ENCODE data around the gene LTBP4. TPM values are rescaled to one million over a fixed set of nuclear protein-coding genes. Genes with fewer than 3 reads are reported as not detected.

The LTBP4 gene
- total RNA-seq, 1 donor from 2014 or later = 93.6 TPM

- TF ChIP-seq, protein P1, sequence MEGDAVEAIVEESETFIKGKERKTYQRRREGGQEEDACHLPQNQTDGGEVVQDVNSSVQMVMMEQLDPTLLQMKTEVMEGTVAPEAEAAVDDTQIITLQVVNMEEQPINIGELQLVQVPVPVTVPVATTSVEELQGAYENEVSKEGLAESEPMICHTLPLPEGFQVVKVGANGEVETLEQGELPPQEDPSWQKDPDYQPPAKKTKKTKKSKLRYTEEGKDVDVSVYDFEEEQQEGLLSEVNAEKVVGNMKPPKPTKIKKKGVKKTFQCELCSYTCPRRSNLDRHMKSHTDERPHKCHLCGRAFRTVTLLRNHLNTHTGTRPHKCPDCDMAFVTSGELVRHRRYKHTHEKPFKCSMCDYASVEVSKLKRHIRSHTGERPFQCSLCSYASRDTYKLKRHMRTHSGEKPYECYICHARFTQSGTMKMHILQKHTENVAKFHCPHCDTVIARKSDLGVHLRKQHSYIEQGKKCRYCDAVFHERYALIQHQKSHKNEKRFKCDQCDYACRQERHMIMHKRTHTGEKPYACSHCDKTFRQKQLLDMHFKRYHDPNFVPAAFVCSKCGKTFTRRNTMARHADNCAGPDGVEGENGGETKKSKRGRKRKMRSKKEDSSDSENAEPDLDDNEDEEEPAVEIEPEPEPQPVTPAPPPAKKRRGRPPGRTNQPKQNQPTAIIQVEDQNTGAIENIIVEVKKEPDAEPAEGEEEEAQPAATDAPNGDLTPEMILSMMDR (IDR thresholded peaks at IDR 0.05) = peak; percentile 35
- Mint-ChIP-seq H3K4me1 (ENCODE audit: unreplicated experiment) (peaks cover 56% of the 10 kb centered on the region), H3K4me3 (ENCODE audit: unreplicated experiment) (peak overlapping the region; percentile 77), H3K27ac (ENCODE audit: unreplicated experiment) (peak overlapping the region; percentile 61), H3K27me3 (ENCODE audit: unreplicated experiment) (peaks cover 8% of the 10 kb centered on the region), H3K9me3 (ENCODE audit: unreplicated experiment) (no peaks in the 10 kb centered on the region), H3K36me3 (ENCODE audit: unreplicated experiment) (no peaks in the 10 kb centered on the region)
- DNase-seq (ENCODE audit: extremely low spot score, unreplicated experiment) = no peak
Measured at GRCh38 chr19:40605216-40605971, 4.2 kb downstream of the LTBP4 start.

- Mint-ChIP-seq H3K27me3 (ENCODE audit: unreplicated experiment) (peaks cover 4% of the 10 kb centered on the region), H3K36me3 (ENCODE audit: unreplicated experiment) (no peaks in the 10 kb centered on the region), H3K27ac (ENCODE audit: unreplicated experiment) (peak overlapping the region; percentile 16), H3K4me3 (ENCODE audit: unreplicated experiment) (no peak overlapping the region), H3K9me3 (ENCODE audit: unreplicated experiment) (no peaks in the 10 kb centered on the region), H3K4me1 (ENCODE audit: unreplicated experiment) (peaks cover 48% of the 10 kb centered on the region)
- no peak for DNase-seq (ENCODE audit: extremely low spot score, unreplicated experiment)
- TF ChIP-seq, protein P1 (IDR thresholded peaks at IDR 0.05) = no peak
Measured at GRCh38 chr19:40607311-40608239, 6.4 kb downstream of the LTBP4 start.

GRCh38 chr19:40608240-40608621 lies 7.1 kb downstream of the LTBP4 start:
- DNase-seq (ENCODE audit: extremely low spot score, unreplicated experiment) = no peak
- H3K4me1 Mint-ChIP-seq (ENCODE audit: unreplicated experiment) = peaks cover 41% of the 10 kb centered on the region
- no peak overlapping the region for H3K4me3 Mint-ChIP-seq (ENCODE audit: unreplicated experiment)
- no peaks in the 10 kb centered on the region for H3K9me3 Mint-ChIP-seq (ENCODE audit: unreplicated experiment)
- peaks cover 4% of the 10 kb centered on the region for H3K27me3 Mint-ChIP-seq (ENCODE audit: unreplicated experiment)
- H3K27ac Mint-ChIP-seq (ENCODE audit: unreplicated experiment) = peak overlapping the region; percentile 16
- TF ChIP-seq, protein P1 (IDR thresholded peaks at IDR 0.05) = no peak
- no peaks in the 10 kb centered on the region for H3K36me3 Mint-ChIP-seq (ENCODE audit: unreplicated experiment)

DNA sequence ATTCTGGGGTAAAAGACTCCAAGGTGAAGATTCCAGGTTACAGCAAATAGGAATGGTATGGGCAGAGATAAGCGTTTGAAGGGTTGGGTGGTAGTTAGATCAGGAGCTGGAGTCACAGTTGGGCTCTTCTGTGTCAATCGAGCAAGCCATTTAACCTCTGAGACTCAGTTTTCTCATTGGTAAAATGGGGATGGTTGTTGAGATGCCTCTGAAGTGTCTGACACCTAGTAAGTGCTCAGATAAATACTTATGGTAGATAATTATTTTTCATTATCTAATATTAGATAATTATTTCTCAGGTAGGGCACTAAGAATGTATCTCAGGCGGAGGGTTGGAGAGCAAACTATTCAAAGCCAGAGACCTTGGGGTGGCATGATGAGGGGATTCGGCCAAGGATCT lies 7.8 kb downstream of the LTBP4 start:
- no peak overlapping the region for H3K27ac Mint-ChIP-seq (ENCODE audit: unreplicated experiment)
- no peaks in the 10 kb centered on the region for H3K9me3 Mint-ChIP-seq (ENCODE audit: unreplicated experiment)
- peak overlapping the region; percentile 60 for H3K4me3 Mint-ChIP-seq (ENCODE audit: unreplicated experiment)
- TF ChIP-seq, protein P1 (IDR thresholded peaks at IDR 0.05) = no peak
- no peak for DNase-seq (ENCODE audit: extremely low spot score, unreplicated experiment)
- peaks cover 34% of the 10 kb centered on the region for H3K4me1 Mint-ChIP-seq (ENCODE audit: unreplicated experiment)
- H3K36me3 Mint-ChIP-seq (ENCODE audit: unreplicated experiment) = no peaks in the 10 kb centered on the region
- peaks cover 4% of the 10 kb centered on the region for H3K27me3 Mint-ChIP-seq (ENCODE audit: unreplicated experiment)
